HG02588 (cell line): ENCODE data around the gene PDS5B.

Experiments
- ATAC-seq: cut with Tn5 transposase; IDR thresholded peaks from one replicate; pipeline ENCODE4 v1.9.1; 2021; ENCODE audit warnings: mild to moderate bottlenecking, moderate library complexity; ENCODE audit not compliant: unreplicated experiment

Gene PDS5B

DNA sequence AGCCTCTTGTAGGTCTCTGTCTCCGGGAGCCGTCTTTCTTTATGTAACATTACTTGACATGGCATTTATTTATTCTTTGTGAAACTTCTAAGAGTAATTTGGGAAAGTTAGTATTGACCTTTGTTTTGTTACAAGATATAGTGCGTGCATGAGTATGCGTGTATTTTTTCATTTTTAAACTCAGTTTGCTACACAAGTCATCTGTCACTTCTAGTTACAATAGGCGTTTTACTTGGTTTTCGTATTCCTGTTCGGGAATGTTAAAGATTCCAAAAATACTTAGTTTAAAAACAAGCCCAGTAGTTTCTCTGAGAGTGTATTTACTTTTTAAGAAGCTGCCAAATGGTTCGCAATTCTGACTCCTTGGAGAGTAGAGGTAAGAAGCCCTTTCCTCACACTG is 3.2 kb downstream of the PDS5B start:
- no peak for ATAC-seq

DNA sequence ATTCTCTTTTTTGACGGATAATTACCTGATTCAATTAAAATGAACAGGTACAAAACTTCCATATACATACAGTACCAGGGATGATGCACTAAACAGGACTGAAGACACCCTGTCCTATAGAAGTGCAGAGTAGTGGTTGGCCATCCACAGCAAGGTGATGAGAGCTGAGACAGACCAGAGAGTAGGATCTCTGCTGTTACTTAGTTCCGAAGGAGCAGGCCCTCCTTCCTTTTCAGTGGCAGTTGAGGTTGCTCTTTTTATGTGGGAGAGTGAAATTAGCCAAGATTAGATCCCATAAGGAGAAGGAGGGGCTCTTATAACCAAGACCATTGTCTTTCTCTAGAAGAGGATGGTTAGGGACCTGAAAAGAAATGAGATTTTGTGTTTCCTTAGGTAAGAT is 4.0 kb downstream of the PDS5B start:
- no peak for ATAC-seq

DNA sequence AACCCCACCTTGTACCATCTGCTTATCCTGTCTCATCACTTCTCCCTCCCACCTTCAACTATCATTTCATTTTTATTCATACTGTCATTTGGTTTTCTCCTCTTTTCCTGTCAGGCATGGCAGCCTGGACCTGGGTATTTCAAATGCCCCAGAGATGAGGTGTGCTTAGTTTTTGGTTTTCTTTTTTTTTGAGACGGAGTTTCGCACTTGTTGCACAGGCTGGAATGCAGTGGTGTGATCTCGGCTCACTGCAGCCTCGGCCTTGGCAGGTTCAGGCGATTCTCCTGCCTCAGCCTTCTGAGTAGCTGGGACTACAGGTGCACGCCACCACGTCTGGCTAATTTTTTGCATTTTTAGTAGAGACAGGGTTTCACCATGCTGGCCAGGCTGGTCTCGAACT is 5.8 kb downstream of the PDS5B start:
- ATAC-seq, result no peak

GRCh38 chr13:32594157-32594738 is 8.0 kb downstream of the PDS5B start:
- no peak for ATAC-seq

DNA sequence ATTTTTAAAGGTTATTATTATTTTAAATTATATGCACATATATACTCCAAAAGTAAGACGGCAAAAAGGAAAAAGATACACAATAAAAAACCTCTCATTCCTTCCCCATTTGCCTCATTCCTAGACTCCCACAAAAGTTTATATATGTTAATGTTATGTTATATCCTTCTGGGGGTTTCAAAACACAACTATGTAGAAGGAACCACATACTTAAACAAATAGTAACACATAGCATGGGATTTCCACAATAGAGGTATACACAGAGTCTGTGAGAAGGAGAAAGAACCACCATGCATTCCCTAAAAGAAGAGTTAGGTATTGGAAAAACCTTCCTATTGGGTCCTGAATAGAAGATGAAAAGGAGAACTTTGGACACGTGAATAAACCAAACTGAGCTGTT is 9.1 kb downstream of the PDS5B start:
- no peak for ATAC-seq

GRCh38 chr13:32600890-32601289 is 14.6 kb downstream of the PDS5B start:
- no peak for ATAC-seq

DNA sequence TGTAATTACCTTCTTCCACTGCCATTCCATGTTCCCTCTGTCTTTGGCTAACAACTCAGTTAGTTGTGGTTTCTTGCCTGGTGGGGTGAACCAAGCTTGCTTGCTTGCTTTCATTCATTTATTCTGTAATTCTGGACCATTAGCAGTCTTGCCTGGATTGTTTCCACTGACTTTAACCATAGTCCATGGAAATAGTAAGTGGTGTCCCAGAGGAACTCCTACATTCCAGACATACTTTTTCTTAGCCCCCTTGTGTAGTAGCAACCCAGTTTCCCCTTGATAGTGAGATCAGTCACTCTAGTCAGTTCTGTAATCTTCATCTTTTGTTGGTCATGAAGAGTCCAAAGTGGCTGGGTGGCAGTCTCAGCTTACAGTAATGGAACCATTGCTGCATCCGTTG is 23.2 kb downstream of the PDS5B start:
- ATAC-seq, result no peak

- ATAC-seq, result no peak
These were observed 24.3 kb downstream of the PDS5B start for GRCh38 chr13:32610538-32610937.

GRCh38 chr13:32610977-32611376 is 24.7 kb downstream of the PDS5B start:
- no peak for ATAC-seq

DNA sequence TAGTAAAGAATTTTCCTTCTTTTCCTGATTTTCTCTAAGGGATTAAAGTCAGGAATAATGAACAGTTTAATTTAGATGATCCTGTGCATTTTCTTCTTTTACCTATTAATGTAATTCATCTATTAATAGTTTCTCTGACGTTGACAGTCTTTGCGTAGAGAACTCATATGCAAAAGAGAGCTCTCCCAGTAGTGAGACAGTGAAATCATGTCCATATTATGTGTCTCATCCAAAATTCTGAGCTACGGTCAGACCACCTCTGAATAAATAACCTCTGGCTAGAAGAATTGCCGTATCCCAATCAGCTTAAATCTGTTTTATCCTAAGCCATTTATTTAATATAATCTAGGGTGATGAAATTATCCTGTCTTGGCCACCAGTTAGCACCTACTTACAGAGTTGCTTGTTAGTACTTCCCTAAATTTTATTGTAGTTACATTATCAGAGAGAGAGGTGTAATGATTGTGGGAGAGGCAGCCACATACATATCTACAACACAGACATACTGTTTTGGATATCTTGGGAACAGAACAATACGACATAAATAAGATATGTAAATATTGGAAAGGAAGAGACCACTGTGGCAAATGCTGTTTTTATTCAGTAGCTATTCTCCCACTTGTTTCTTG is 30.7 kb downstream of the PDS5B start:
- no peak for ATAC-seq

DNA sequence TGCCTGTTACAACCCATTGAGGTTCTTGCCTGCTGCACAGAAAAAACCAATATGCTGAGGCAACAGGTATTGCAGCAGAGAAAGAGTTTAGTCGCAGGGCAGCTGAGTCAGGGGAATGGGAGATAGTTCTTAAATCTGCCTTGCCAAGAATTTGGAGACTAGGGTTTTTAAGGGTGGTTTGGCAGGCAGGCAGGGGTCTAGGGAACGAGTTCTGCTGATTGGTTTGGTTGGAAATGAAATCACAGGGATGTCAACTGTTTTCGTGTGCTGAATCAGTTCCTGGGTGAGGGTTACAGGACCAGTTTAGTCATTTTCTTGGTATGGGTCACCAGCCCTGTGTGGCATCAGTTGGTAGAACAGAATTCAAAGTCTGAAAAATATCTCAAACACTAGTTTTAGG is 36.6 kb downstream of the PDS5B start:
- ATAC-seq, result no peak

DNA sequence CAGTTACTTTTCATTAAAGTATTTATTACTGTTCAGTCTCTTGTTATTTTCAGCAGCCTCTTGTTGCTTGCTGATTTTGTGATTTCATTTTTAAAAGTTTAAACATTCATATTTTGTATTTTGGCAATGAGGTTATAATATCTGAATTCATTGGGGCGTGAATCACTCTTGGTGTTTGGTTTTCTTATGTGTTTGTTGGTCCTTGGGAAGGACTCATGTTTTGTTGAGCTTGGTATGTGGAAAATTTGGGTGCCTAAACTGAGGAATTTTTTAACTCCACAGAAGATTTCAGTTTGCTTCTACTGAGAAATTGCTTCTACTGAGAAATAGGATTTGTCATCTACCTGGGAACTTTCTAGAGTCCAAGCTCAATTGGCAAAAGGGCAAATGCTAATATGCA is 38.2 kb downstream of the PDS5B start:
- ATAC-seq, result no peak

DNA sequence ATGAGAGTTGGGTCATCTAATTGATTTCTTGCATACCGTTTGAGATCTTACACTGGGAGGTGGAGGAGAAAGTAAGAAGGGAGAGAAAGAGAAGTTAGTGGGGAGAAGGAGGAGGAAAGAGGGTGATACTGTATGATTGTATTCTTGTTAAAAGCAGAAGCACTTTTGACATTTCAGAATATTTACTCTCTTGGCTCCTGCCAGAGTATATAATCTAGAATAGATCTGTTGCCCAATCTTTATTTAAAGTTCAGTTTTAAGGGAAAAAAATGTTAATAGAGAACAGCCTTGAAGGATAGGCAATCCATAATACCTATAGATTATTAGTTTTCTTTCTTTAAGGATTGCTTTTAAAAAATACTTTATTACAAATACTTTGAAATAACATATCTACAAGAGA is 41.5 kb downstream of the PDS5B start:
- no peak for ATAC-seq

- no peak for ATAC-seq
These were observed 43.1 kb downstream of the PDS5B start for GRCh38 chr13:32629313-32629712.

DNA sequence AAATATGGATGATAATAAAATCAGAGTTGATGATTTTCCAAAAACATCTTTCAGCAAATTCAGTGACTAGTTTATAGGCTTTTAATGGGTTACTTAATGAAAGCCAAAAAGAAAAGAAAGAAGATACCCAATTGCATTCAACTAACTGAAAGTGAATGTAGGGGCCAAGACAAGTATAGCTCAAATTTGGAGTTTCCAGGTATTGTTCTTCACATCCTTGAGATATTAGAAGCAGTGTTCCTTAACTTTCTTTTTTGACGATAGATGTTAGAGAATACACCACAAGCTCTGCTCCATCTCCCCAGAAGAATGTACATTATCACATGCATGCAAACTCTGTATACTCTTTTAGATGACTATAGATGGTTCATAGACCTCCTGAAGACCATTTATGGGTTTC is 43.6 kb downstream of the PDS5B start:
- ATAC-seq, result no peak

DNA sequence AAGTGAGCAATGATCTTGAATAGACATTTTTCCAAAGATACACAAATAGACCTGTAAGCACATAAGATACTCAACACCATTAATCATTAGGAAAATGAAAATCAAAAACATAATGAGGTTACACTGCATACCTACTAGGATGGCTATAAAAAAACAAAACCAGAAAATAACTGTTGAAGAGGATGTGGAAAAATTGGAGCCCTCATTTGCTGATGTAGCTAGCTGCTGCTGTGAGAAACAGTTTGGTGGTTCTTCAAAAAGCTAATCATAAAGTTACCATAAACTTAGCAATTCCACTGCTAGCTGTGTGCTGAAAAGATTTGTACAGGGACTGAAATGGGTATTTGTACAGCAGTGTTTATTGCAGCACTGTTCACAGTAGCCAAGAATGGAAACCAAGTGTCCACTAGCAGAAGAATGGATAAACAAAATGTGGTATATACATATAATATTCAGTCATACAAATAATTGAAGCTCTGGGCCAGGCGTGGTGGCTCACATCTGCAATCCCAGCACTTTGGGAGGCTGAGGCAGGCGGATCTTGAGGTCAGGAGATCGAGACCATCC is 46.2 kb downstream of the PDS5B start:
- ATAC-seq, result no peak

DNA sequence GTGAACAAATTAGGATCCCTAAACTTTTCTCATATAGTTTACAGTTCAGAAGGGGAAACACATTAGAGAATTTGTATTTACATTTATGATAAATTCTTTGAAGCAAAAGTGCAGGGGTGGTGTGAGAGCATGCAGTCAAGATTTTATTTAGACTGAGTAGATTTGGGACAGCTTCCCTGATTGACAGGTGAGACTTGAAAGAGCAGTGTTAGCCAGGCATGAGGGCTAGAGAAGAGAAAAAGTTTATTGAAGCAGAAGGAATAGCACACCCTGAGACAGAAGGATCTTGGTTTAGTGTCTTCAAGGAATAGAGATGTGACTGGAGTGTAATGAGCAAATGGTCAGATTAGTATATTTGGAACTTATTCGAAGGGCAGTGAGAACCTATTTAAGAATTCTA is 50.5 kb downstream of the PDS5B start:
- no peak for ATAC-seq

GRCh38 chr13:32638739-32639138 is 52.5 kb downstream of the PDS5B start:
- ATAC-seq, result no peak

- no peak for ATAC-seq
These were observed 53.4 kb downstream of the PDS5B start for GRCh38 chr13:32639502-32640105.

GRCh38 chr13:32642316-32642715 is 56.1 kb downstream of the PDS5B start:
- no peak for ATAC-seq

DNA sequence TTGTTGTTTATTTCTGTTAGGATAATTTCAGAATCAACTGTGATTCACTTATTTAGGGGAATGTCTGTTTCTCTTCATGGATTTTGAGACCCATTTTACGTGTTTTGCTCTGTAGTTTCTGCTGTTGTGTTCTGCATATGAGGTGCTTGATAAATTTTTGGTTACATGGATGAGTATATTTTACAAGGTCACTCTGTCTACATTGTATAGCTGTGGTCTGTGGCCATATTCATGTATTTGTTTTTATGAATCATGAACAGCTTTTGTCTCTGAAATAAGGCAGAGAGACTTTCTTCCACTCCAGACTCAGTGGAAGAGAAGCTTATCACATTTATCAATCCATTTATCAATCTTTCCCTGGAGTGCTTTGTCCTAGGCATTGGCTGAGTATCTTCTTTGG is 56.6 kb downstream of the PDS5B start:
- no peak for ATAC-seq

DNA sequence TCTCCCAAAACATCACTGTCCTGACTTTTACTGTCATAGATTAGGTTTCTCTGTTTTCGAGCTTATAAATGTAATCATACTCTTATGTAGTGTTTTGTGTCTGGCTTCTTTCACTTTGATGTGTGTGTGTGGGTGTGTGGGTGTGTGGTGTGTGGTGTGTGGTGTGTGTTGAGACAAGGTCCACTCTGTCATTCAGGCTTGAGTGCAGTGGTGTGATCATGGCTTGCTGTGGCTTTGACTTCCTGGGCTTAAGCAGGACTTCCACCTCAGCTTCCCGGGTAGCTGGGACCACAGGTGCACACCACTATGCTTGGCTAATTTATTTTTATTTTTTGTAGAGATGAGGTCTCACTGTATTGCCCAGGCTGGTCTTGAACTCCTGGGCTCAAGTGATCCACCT is 59.6 kb downstream of the PDS5B start:
- ATAC-seq, result no peak
